Activated naive CD4-positive, alpha-beta T cell treated with anti-CD3 and anti-CD28 coated beads for 36 hours (primary cell): Measurements from ENCODE around the gene PPP2R5D. TPM values are rescaled to one million over a fixed set of nuclear protein-coding genes. Genes with fewer than 3 reads are reported as not detected.
A peak's percentile ranks its signal among the peaks of the same experiment; 100 is the strongest.

Source experiments
- CTCF ChIA-PET: fragments of 350-600 bp; sonication (Branson Sonifier 250); formaldehyde crosslinking; loops from one replicate; lab custom pipeline; 2021; ENCODE audit warnings: antibody characterized with exemption; lab: Charles Lee
- DNase-seq: peaks from one replicate; pipeline ENCODE4 v3.0.0-alpha.2; 2020
- H3K27ac Mint-ChIP-seq: one replicate; pipeline ENCODE4 v1.8.0; 2021; ENCODE audit warnings: mild to moderate bottlenecking, mixed read lengths
- H3K27me3 Mint-ChIP-seq: one replicate; pipeline ENCODE4 v1.8.0; 2021; ENCODE audit warnings: low read depth, mixed read lengths
- H3K36me3 Mint-ChIP-seq: one replicate; pipeline ENCODE4 v1.8.0; 2021; ENCODE audit warnings: low read depth, mixed read lengths
- H3K4me1 Mint-ChIP-seq: one replicate; pipeline ENCODE4 v1.8.0; 2021; ENCODE audit warnings: low read depth, mixed read lengths
- H3K4me3 Mint-ChIP-seq: one replicate; pipeline ENCODE4 v1.8.0; 2021; ENCODE audit warnings: mild to moderate bottlenecking, moderate library complexity, mixed read lengths
- H3K9me3 Mint-ChIP-seq: one replicate; pipeline ENCODE4 v1.8.0; 2021; ENCODE audit warnings: mixed read lengths
- intact Hi-C: fragments of 100-400 bp; cut with micrococcal nuclease; formaldehyde crosslinking; loops from one replicate; pipeline ENCODE4 v1.15.1; 2023
- total RNA-seq, 2 experiments: library from RNA; stranded (reverse); gene quantifications; one replicate each; pipeline ENCODE4 v1.2.3, GENCODE V29; 2021

PPP2R5D gene
- total RNA-seq, 2 experiments from 2014 or later = 52.4 to 54.4 TPM

- H3K9me3 Mint-ChIP-seq = no peaks in the 10 kb centered on the region
- CTCF ChIA-PET = interaction anchor here (1.2 to 2.8 kb wide), 3 partner anchors 41 to 123 kb away, joined by 3 to 15 read pairs (median 4); partner anchors contain the start of gene PEX6
- intact Hi-C loops = loop anchor here (2.0 kb wide), 1 partner anchor 119 kb away; no protein-coding TSS in a partner anchor
- peak overlapping the region; percentile 61 for H3K27ac Mint-ChIP-seq
- peak overlapping the region; percentile 36 for H3K4me3 Mint-ChIP-seq
- no peak for DNase-seq
- no peaks in the 10 kb centered on the region for H3K27me3 Mint-ChIP-seq
- peaks cover 45% of the 10 kb centered on the region for H3K4me1 Mint-ChIP-seq
- peaks cover 13% of the 10 kb centered on the region for H3K36me3 Mint-ChIP-seq
These were observed 35.8 kb downstream of the PPP2R5D start for GRCh38 chr6:43020052-43020705.

- Mint-ChIP-seq H3K36me3 (peaks cover 16% of the 10 kb centered on the region), H3K9me3 (no peaks in the 10 kb centered on the region), H3K27me3 (no peaks in the 10 kb centered on the region), H3K27ac (peak overlapping the region; percentile 75), H3K4me3 (peak overlapping the region; percentile 75), H3K4me1 (peaks cover 42% of the 10 kb centered on the region)
- no peak for DNase-seq
- intact Hi-C loops = loop anchor here (1.0 to 2.0 kb wide), 3 partner anchors 8 to 120 kb away; partner anchors contain the start of genes MEA1 and PEX6
- CTCF ChIA-PET = interaction anchor here (1.2 to 2.8 kb wide), 3 partner anchors 41 to 122 kb away, joined by 3 to 15 read pairs (median 4); partner anchors contain the start of gene PEX6
These were observed 36.5 kb downstream of the PPP2R5D start for GRCh38 chr6:43020847-43021246.

- intact Hi-C loops = loop anchor here (1.0 to 2.0 kb wide), 3 partner anchors 8 to 121 kb away; partner anchors contain the start of genes MEA1 and PEX6
- Mint-ChIP-seq H3K4me3 (peak within 1 kb of the TSS; percentile 96), H3K36me3 (peaks cover 19% of the 10 kb centered on the region), H3K9me3 (no peaks in the 10 kb centered on the region), H3K27me3 (no peaks in the 10 kb centered on the region), H3K4me1 (peaks cover 36% of the 10 kb centered on the region), H3K27ac (peak within 1 kb of the TSS; percentile 89)
- CTCF ChIA-PET = interaction anchor here (1.2 to 2.8 kb wide), 4 partner anchors 42 to 122 kb away, joined by 3 to 15 read pairs (median 4); partner anchors contain the start of gene PEX6
- DNase-seq = peak; percentile 79
These were observed 37.1 kb downstream of the PPP2R5D start, which contains the start of gene RRP36 for GRCh38 chr6:43021270-43022047. Gene RRP36 (plus strand): TSS chr6:43021623. CDS start chr6:43021655, 32 bp downstream.

- no peak for DNase-seq
- Mint-ChIP-seq H3K4me3 (no peak overlapping the region), H3K4me1 (peaks cover 29% of the 10 kb centered on the region), H3K27me3 (no peaks in the 10 kb centered on the region), H3K9me3 (no peaks in the 10 kb centered on the region), H3K36me3 (peaks cover 29% of the 10 kb centered on the region), H3K27ac (peak overlapping the region; percentile 65)
- CTCF ChIA-PET = interaction anchor here (0.7 to 1.2 kb wide), 2 partner anchors 67 to 119 kb away, joined by 3 to 5 read pairs; no protein-coding TSS in a partner anchor
- intact Hi-C loops = no loop called here
These were observed 40.1 kb downstream of the PPP2R5D start for GRCh38 chr6:43024436-43024835.

GRCh38 chr6:43026365-43026764, 42.0 kb downstream of the PPP2R5D start:
- H3K27me3 Mint-ChIP-seq = no peaks in the 10 kb centered on the region
- CTCF ChIA-PET = interaction anchor here (0.7 kb wide), 3 partner anchors 16 to 175 kb away, joined by 3 to 6 read pairs (median 4); no protein-coding TSS in a partner anchor
- H3K27ac Mint-ChIP-seq = no peak overlapping the region

GRCh38 chr6:43029120-43029519, 44.8 kb downstream of the PPP2R5D start:
- no peak overlapping the region for H3K4me3 Mint-ChIP-seq
- no peaks in the 10 kb centered on the region for H3K27me3 Mint-ChIP-seq
- no peaks in the 10 kb centered on the region for H3K9me3 Mint-ChIP-seq
- H3K27ac Mint-ChIP-seq = no peak overlapping the region
- no peak for DNase-seq
- intact Hi-C loops = no loop called here
- peaks cover 40% of the 10 kb centered on the region for H3K36me3 Mint-ChIP-seq
- CTCF ChIA-PET = interaction anchor here (0.7 kb wide), 1 partner anchor 252 kb away, joined by 4 read pairs; no protein-coding TSS in a partner anchor
- H3K4me1 Mint-ChIP-seq = peaks cover 13% of the 10 kb centered on the region

More at GRCh38 chr6:43026365-43026764, 42.0 kb downstream of the PPP2R5D start:
- Mint-ChIP-seq H3K4me3 (no peak overlapping the region), H3K36me3 (peaks cover 29% of the 10 kb centered on the region), H3K4me1 (peaks cover 21% of the 10 kb centered on the region), H3K9me3 (no peaks in the 10 kb centered on the region)
- DNase-seq = no peak
- intact Hi-C loops = no loop called here

- no peak for DNase-seq
- H3K9me3 Mint-ChIP-seq = no peaks in the 10 kb centered on the region
- H3K4me1 Mint-ChIP-seq = peaks cover 5% of the 10 kb centered on the region
- peaks cover 32% of the 10 kb centered on the region for H3K36me3 Mint-ChIP-seq
- no peaks in the 10 kb centered on the region for H3K27me3 Mint-ChIP-seq
- no peak overlapping the region for H3K27ac Mint-ChIP-seq
- intact Hi-C loops = no loop called here
- CTCF ChIA-PET = interaction anchor here (0.6 kb wide), 1 partner anchor 594 kb away, joined by 7 read pairs; no protein-coding TSS in a partner anchor
- H3K4me3 Mint-ChIP-seq = no peak overlapping the region
These were observed 48.0 kb downstream of the PPP2R5D start for GRCh38 chr6:43032326-43032725.

GRCh38 chr6:43033496-43034189, 49.3 kb downstream of the PPP2R5D start:
- H3K27ac Mint-ChIP-seq = peak overlapping the region; percentile 46
- no peaks in the 10 kb centered on the region for H3K27me3 Mint-ChIP-seq
- intact Hi-C loops = no loop called here
- no peaks in the 10 kb centered on the region for H3K9me3 Mint-ChIP-seq
- DNase-seq = no peak
- H3K4me3 Mint-ChIP-seq = no peak overlapping the region
- H3K36me3 Mint-ChIP-seq = peaks cover 30% of the 10 kb centered on the region
- H3K4me1 Mint-ChIP-seq = peaks cover 5% of the 10 kb centered on the region
- CTCF ChIA-PET = no interaction called here

- Mint-ChIP-seq H3K4me1 (peaks cover 5% of the 10 kb centered on the region), H3K27me3 (no peaks in the 10 kb centered on the region), H3K27ac (peak overlapping the region; percentile 8), H3K4me3 (no peak overlapping the region), H3K36me3 (peaks cover 29% of the 10 kb centered on the region), H3K9me3 (no peaks in the 10 kb centered on the region)
- intact Hi-C loops = no loop called here
- no peak for DNase-seq
- CTCF ChIA-PET = no interaction called here
These were observed 49.8 kb downstream of the PPP2R5D start for GRCh38 chr6:43034190-43034525.

- Mint-ChIP-seq H3K4me1 (peaks cover 5% of the 10 kb centered on the region), H3K4me3 (no peak overlapping the region), H3K9me3 (no peaks in the 10 kb centered on the region), H3K27me3 (no peaks in the 10 kb centered on the region), H3K27ac (peak overlapping the region; percentile 61), H3K36me3 (peaks cover 27% of the 10 kb centered on the region)
- intact Hi-C loops = no loop called here
- no peak for DNase-seq
- CTCF ChIA-PET = no interaction called here
These were observed 51.3 kb downstream of the PPP2R5D start for GRCh38 chr6:43035495-43036194.

GRCh38 chr6:43036712-43037111, 52.3 kb downstream of the PPP2R5D start:
- H3K4me1 Mint-ChIP-seq = peaks cover 5% of the 10 kb centered on the region
- H3K27me3 Mint-ChIP-seq = no peaks in the 10 kb centered on the region
- CTCF ChIA-PET = no interaction called here
- H3K4me3 Mint-ChIP-seq = no peak overlapping the region
- no peaks in the 10 kb centered on the region for H3K9me3 Mint-ChIP-seq
- no peak overlapping the region for H3K27ac Mint-ChIP-seq
- H3K36me3 Mint-ChIP-seq = peaks cover 29% of the 10 kb centered on the region
- intact Hi-C loops = no loop called here
- no peak for DNase-seq
